ENCODE data around the gene OR52E6. TPM values are rescaled to one million over a fixed set of nuclear protein-coding genes. Genes with fewer than 3 reads are reported as not detected.

OR52E6 gene
- total RNA-seq, 1 donor, result 0.43 TPM

GRCh38 chr11:5807580-5807979, 34.1 kb downstream of the OR52E6 start:
- no peak for DNase-seq (ENCODE audit: low read depth)
- H3K4me3 ChIP-seq (ENCODE audit: low read depth, low read length), result no peak overlapping the region
- TF ChIP-seq CTCF (IDR thresholded peaks at IDR 0.05; ENCODE audit: insufficient read depth, low read depth, low read length), result no peak

- TF ChIP-seq CTCF (IDR thresholded peaks at IDR 0.05; ENCODE audit: insufficient read depth, low read depth, low read length), result no peak
- H3K4me3 ChIP-seq (ENCODE audit: low read depth, low read length), result no peak overlapping the region
- no peak for DNase-seq (ENCODE audit: low read depth)
These were observed 37.7 kb downstream of the OR52E6 start for GRCh38 chr11:5803982-5804381.

- H3K4me3 ChIP-seq (ENCODE audit: low read depth, low read length), result no peak overlapping the region
- no peak for DNase-seq (ENCODE audit: low read depth)
- TF ChIP-seq CTCF (IDR thresholded peaks at IDR 0.05; ENCODE audit: insufficient read depth, low read depth, low read length), result no peak
These were observed 45.2 kb downstream of the OR52E6 start for GRCh38 chr11:5796541-5796940.

GRCh38 chr11:5791165-5791564, 50.5 kb downstream of the OR52E6 start, which contains the start of gene OR52N1:
Gene OR52N1 (minus strand): TSS chr11:5791265. CDS start chr11:5788816, 2,449 bp downstream.
- no peak within 1 kb of the TSS for H3K4me3 ChIP-seq (ENCODE audit: low read depth, low read length)
- no peak for DNase-seq (ENCODE audit: low read depth)
- TF ChIP-seq CTCF (IDR thresholded peaks at IDR 0.05; ENCODE audit: insufficient read depth, low read depth, low read length), result no peak

Other genes with a start within 250 kb of the OR52E6 start
- 6.1 and 6.5 TPM in 2 replicates for gene TRIM6, start 245.3 kb downstream of the OR52E6 start, total RNA-seq
- 7.1 and 10.4 TPM in 2 replicates for gene TRIM34, start 216.9 kb downstream of the OR52E6 start, total RNA-seq
- 31.2 and 65.2 TPM in 2 replicates for gene TRIM5, start 156.8 kb downstream of the OR52E6 start, total RNA-seq
- 70.9 and 104 TPM in 2 replicates for gene TRIM22, start 152.1 kb downstream of the OR52E6 start, total RNA-seq
- gene OR56B1, start 105.4 kb downstream of the OR52E6 start, total RNA-seq, result not detected in 2 replicates
- not detected in 2 replicates for gene OR52N4, start 87.7 kb downstream of the OR52E6 start, total RNA-seq
- under 0.01 TPM in 1 of 2 replicates, not detected in the other for gene OR52N5, start 58.5 kb downstream of the OR52E6 start, total RNA-seq
- gene OR52N1, start 50.6 kb downstream of the OR52E6 start, total RNA-seq, result under 0.01 TPM in 1 of 2 replicates, not detected in the other
- not detected in 2 replicates for gene OR52N2, start 33.0 kb downstream of the OR52E6 start, total RNA-seq
- not detected in 2 replicates for gene OR52E8, start 15.8 kb upstream of the OR52E6 start, total RNA-seq
- not detected in 2 replicates for gene OR52E4, start 38.7 kb upstream of the OR52E6 start, total RNA-seq
- gene OR52E5, start 51.3 kb upstream of the OR52E6 start, total RNA-seq, result not detected in 2 replicates
- not detected in 2 replicates for gene OR56A3, start 100.4 kb upstream of the OR52E6 start, total RNA-seq
- gene OR56A5, start 126.6 kb upstream of the OR52E6 start, total RNA-seq, result not detected in 2 replicates
- gene OR52L1, start 145.1 kb upstream of the OR52E6 start, total RNA-seq, result not detected in 2 replicates
- gene OR56A4, start 165.0 kb upstream of the OR52E6 start, total RNA-seq, result not detected in 2 replicates
- gene OR56A1, start 188.9 kb upstream of the OR52E6 start, total RNA-seq, result under 0.01 TPM in 2 replicates